ENCODE data around the gene FOXP4.

Gene FOXP4

GRCh38 chr6:41555326-41556300, 9.4 kb downstream of the FOXP4 start:
- peaks cover 9 to 27% of the 10 kb centered on the region in 2 experiments for H3K36me3 ChIP-seq (ENCODE audit: control insufficient read depth in 1 of 2, insufficient read depth in 2 of 2, low read depth in 1 of 2, low read length in 2 of 2)
- H3K14ac ChIP-seq (ENCODE audit: low read length in 2 of 2), result no peak overlapping the region
- peaks cover 18% of the 10 kb centered on the region for H3K4me1 ChIP-seq (ENCODE audit: control insufficient read depth, insufficient read depth, low read depth, low read length)
- no peak overlapping the region for H3K27ac ChIP-seq (ENCODE audit: low read length, poor library complexity, severe bottlenecking)
- no peak overlapping the region for H2BK5ac ChIP-seq (ENCODE audit: low read depth, low read length, poor library complexity, severe bottlenecking)
- H4K8ac ChIP-seq (ENCODE audit: low read length), result peak overlapping the region; percentile 68
- no peak for DNase-seq
- no peak overlapping the region for H3K4ac ChIP-seq (ENCODE audit: low read depth in 1 of 2, low read length in 2 of 2)
- H2AFZ ChIP-seq (ENCODE audit: low read depth, low read length), result no peak overlapping the region
- no peaks in the 10 kb centered on the region for H3K27me3 ChIP-seq (ENCODE audit: control insufficient read depth in 1 of 2, insufficient read depth in 1 of 2, low read length in 2 of 2)
- no peak overlapping the region for H2BK12ac ChIP-seq (ENCODE audit: low read length in 2 of 2)
- H3K79me1 ChIP-seq (replicated peaks; ENCODE audit: low read length, poor library complexity, severe bottlenecking), result peaks cover 68% of the 10 kb centered on the region
- no peak overlapping the region for H2BK120ac ChIP-seq (ENCODE audit: low read depth, low read length)
- H3K4me2 ChIP-seq (ENCODE audit: low read length, poor library complexity, severe bottlenecking), result no peak overlapping the region
- no peak overlapping the region for H2AK5ac ChIP-seq (ENCODE audit: low read length, severe bottlenecking)
- H3K4me3 ChIP-seq (ENCODE audit: insufficient read depth in 1 of 2, low read depth in 1 of 2, low read length in 2 of 2), result no peak overlapping the region
- no peak overlapping the region for H4K91ac ChIP-seq (ENCODE audit: low read length)
- H3K9me3 ChIP-seq (ENCODE audit: control insufficient read depth, low read length), result no peaks in the 10 kb centered on the region
- H3K23ac ChIP-seq (ENCODE audit: low read length in 2 of 2), result no peak overlapping the region
- WGBS, result 76% methylated on average over 15 of the region's 15 CpGs
- no peak overlapping the region for H3K18ac ChIP-seq (ENCODE audit: low read depth in 1 of 2, low read length in 2 of 2)
- no peak overlapping the region for H3K9ac ChIP-seq (ENCODE audit: low read length)
- no peak overlapping the region for H2BK15ac ChIP-seq (ENCODE audit: low read depth, poor library complexity, severe bottlenecking)

GRCh38 chr6:41557335-41557734, 11.2 kb downstream of the FOXP4 start:
- WGBS, result 100% methylated on average over 1 of the region's 2 CpGs
- H3K4me3 ChIP-seq (ENCODE audit: insufficient read depth in 1 of 2, low read depth in 1 of 2, low read length in 2 of 2), result no peak overlapping the region

GRCh38 chr6:41558033-41558807, 12.0 kb downstream of the FOXP4 start:
- H4K8ac ChIP-seq (ENCODE audit: low read length), result no peak overlapping the region
- H3K4ac ChIP-seq (ENCODE audit: low read depth in 1 of 2, low read length in 2 of 2), result no peak overlapping the region
- peaks cover 25% of the 10 kb centered on the region for H3K4me1 ChIP-seq (ENCODE audit: control insufficient read depth, insufficient read depth, low read depth, low read length)
- DNase-seq, result no peak
- H3K9ac ChIP-seq (ENCODE audit: low read length), result no peak overlapping the region
- no peaks in the 10 kb centered on the region for H3K9me3 ChIP-seq (ENCODE audit: control insufficient read depth, low read length)
- no peak overlapping the region for H2AK5ac ChIP-seq (ENCODE audit: low read length, severe bottlenecking)
- H3K23ac ChIP-seq (ENCODE audit: low read length in 2 of 2), result no peak overlapping the region
- H2AFZ ChIP-seq (ENCODE audit: low read depth, low read length), result no peak overlapping the region
- 72% methylated on average over 2 of the region's 4 CpGs for WGBS
- no peak overlapping the region for H3K18ac ChIP-seq (ENCODE audit: low read depth in 1 of 2, low read length in 2 of 2)
- peaks cover 68% of the 10 kb centered on the region for H3K79me1 ChIP-seq (replicated peaks; ENCODE audit: low read length, poor library complexity, severe bottlenecking)
- no peak overlapping the region for H3K27ac ChIP-seq (ENCODE audit: low read length, poor library complexity, severe bottlenecking)
- H4K91ac ChIP-seq (ENCODE audit: low read length), result no peak overlapping the region
- H2BK12ac ChIP-seq (ENCODE audit: low read length in 2 of 2), result no peak overlapping the region
- H3K27me3 ChIP-seq (ENCODE audit: control insufficient read depth in 1 of 2, insufficient read depth in 1 of 2, low read length in 2 of 2), result no peaks in the 10 kb centered on the region
- no peak overlapping the region for H3K4me2 ChIP-seq (ENCODE audit: low read length, poor library complexity, severe bottlenecking)
- no peak overlapping the region for H2BK15ac ChIP-seq (ENCODE audit: low read depth, poor library complexity, severe bottlenecking)
- H3K36me3 ChIP-seq (ENCODE audit: control insufficient read depth in 1 of 2, insufficient read depth in 2 of 2, low read depth in 1 of 2, low read length in 2 of 2), result peaks cover 0 to 14% of the 10 kb centered on the region in 2 experiments
- H2BK5ac ChIP-seq (ENCODE audit: low read depth, low read length, poor library complexity, severe bottlenecking), result no peak overlapping the region
- H3K14ac ChIP-seq (ENCODE audit: low read length in 2 of 2), result no peak overlapping the region
- no peak overlapping the region for H3K4me3 ChIP-seq (ENCODE audit: insufficient read depth in 1 of 2, low read depth in 1 of 2, low read length in 2 of 2)
- H2BK120ac ChIP-seq (ENCODE audit: low read depth, low read length), result no peak overlapping the region

More at GRCh38 chr6:41557335-41557734, 11.2 kb downstream of the FOXP4 start:
- no peak overlapping the region for H4K91ac ChIP-seq (ENCODE audit: low read length)
- H3K27ac ChIP-seq (ENCODE audit: low read length, poor library complexity, severe bottlenecking), result no peak overlapping the region
- H2BK5ac ChIP-seq (ENCODE audit: low read depth, low read length, poor library complexity, severe bottlenecking), result no peak overlapping the region
- no peak overlapping the region for H2BK120ac ChIP-seq (ENCODE audit: low read depth, low read length)
- H3K4ac ChIP-seq (ENCODE audit: low read depth in 1 of 2, low read length in 2 of 2), result no peak overlapping the region
- no peak overlapping the region for H3K14ac ChIP-seq (ENCODE audit: low read length in 2 of 2)
- H3K4me1 ChIP-seq (ENCODE audit: control insufficient read depth, insufficient read depth, low read depth, low read length), result peaks cover 23% of the 10 kb centered on the region
- H3K9me3 ChIP-seq (ENCODE audit: control insufficient read depth, low read length), result no peaks in the 10 kb centered on the region
- no peak overlapping the region for H2BK12ac ChIP-seq (ENCODE audit: low read length in 2 of 2)
- H3K9ac ChIP-seq (ENCODE audit: low read length), result no peak overlapping the region
- no peak overlapping the region for H3K23ac ChIP-seq (ENCODE audit: low read length in 2 of 2)
- H3K4me2 ChIP-seq (ENCODE audit: low read length, poor library complexity, severe bottlenecking), result no peak overlapping the region
- H2AFZ ChIP-seq (ENCODE audit: low read depth, low read length), result no peak overlapping the region
- H3K27me3 ChIP-seq (ENCODE audit: control insufficient read depth in 1 of 2, insufficient read depth in 1 of 2, low read length in 2 of 2), result no peaks in the 10 kb centered on the region
- no peak overlapping the region for H2AK5ac ChIP-seq (ENCODE audit: low read length, severe bottlenecking)
- DNase-seq, result no peak
- peaks cover 0 to 18% of the 10 kb centered on the region in 2 experiments for H3K36me3 ChIP-seq (ENCODE audit: control insufficient read depth in 1 of 2, insufficient read depth in 2 of 2, low read depth in 1 of 2, low read length in 2 of 2)
- H3K18ac ChIP-seq (ENCODE audit: low read depth in 1 of 2, low read length in 2 of 2), result no peak overlapping the region
- H3K79me1 ChIP-seq (replicated peaks; ENCODE audit: low read length, poor library complexity, severe bottlenecking), result peaks cover 66% of the 10 kb centered on the region
- H2BK15ac ChIP-seq (ENCODE audit: low read depth, poor library complexity, severe bottlenecking), result no peak overlapping the region
- H4K8ac ChIP-seq (ENCODE audit: low read length), result no peak overlapping the region

Data from mesenchymal stem cell (in vitro differentiated cells and primary cell).